ENCODE data around the gene KDM6A. TPM values are rescaled to one million over a fixed set of nuclear protein-coding genes. Genes with fewer than 3 reads are reported as not detected.

Gene KDM6A
- total RNA-seq, 1 donor from 2014 or later = 38.4 TPM

DNA sequence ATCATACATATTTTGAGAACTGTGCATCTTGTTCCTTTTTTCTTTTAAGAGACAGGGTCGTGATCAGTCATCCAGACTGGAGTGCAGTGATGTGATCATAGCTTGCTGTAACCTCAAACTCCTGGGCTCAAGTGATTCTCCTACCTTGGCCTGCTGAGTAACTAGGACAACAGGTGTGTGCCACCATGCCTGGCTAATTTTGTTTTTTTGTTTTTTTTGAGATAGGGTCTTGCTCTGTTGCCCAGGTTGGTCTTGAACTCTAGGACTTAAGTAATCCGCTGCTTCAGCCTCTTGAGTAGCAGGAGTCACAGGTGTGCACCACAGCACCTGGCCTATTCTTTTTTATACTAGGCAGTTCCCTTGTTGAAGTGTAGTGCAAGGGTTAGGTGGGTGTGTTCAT, 24.6 kb downstream of the KDM6A start:
- TF ChIP-seq, protein P1, sequence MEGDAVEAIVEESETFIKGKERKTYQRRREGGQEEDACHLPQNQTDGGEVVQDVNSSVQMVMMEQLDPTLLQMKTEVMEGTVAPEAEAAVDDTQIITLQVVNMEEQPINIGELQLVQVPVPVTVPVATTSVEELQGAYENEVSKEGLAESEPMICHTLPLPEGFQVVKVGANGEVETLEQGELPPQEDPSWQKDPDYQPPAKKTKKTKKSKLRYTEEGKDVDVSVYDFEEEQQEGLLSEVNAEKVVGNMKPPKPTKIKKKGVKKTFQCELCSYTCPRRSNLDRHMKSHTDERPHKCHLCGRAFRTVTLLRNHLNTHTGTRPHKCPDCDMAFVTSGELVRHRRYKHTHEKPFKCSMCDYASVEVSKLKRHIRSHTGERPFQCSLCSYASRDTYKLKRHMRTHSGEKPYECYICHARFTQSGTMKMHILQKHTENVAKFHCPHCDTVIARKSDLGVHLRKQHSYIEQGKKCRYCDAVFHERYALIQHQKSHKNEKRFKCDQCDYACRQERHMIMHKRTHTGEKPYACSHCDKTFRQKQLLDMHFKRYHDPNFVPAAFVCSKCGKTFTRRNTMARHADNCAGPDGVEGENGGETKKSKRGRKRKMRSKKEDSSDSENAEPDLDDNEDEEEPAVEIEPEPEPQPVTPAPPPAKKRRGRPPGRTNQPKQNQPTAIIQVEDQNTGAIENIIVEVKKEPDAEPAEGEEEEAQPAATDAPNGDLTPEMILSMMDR (IDR thresholded peaks at IDR 0.05; ENCODE audit: unreplicated experiment) = no peak

DNA sequence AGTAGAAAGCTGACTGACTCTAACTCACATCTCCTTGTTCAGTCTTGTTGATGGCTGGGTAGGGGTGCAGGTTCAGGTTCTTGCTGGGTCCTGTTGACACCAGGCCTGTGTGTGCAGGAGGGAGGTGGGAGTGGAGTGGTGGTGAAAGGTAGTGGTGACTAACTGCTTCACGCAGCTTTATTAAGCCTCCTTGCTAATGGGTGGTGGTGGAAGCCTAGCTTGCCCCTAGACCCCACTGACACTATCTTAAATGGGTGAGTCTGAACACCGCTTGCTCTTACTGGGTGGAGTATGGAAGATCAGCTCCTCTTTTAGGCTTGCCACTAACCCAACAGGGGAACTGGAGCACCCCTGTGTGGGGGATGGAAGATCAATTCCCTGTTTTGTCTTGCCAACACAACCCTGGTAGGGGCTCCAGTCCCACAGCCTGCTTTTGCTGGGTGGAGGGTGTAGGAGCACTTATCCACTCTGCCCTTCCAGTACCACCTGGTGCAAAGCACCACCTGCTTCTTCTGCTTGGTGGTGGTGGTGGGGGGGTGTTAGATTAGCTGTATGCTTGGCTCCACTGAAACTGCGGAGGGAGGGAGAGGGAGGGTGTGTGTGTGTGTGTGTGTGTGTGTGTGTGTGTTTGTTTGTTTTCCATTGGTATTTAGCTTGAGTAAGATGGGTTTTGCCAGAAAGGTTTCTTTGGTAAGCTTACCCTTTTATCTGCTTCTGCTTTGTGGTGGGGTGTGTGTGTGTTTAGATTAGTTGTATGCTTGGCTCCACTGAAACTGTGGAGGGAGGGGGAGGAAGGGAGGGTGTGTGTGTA, 25.6 kb downstream of the KDM6A start:
- H3K27ac Mint-ChIP-seq (ENCODE audit: unreplicated experiment) = no peak overlapping the region
- no peaks in the 10 kb centered on the region for H3K9me3 Mint-ChIP-seq (ENCODE audit: unreplicated experiment)
- no peak overlapping the region for H3K4me3 Mint-ChIP-seq (ENCODE audit: unreplicated experiment)
- no peaks in the 10 kb centered on the region for H3K36me3 Mint-ChIP-seq (ENCODE audit: low read depth, unreplicated experiment)
- TF ChIP-seq, protein P1 (IDR thresholded peaks at IDR 0.05; ENCODE audit: unreplicated experiment) = no peak
- peaks cover 17% of the 10 kb centered on the region for H3K4me1 Mint-ChIP-seq (ENCODE audit: unreplicated experiment)
- no peak for DNase-seq (ENCODE audit: low spot score)
- no peaks in the 10 kb centered on the region for H3K27me3 Mint-ChIP-seq (ENCODE audit: unreplicated experiment)

More for the DNA sequence above, 24.6 kb downstream of the KDM6A start:
- no peak overlapping the region for H3K4me3 Mint-ChIP-seq (ENCODE audit: unreplicated experiment)
- H3K27ac Mint-ChIP-seq (ENCODE audit: unreplicated experiment) = no peak overlapping the region
- H3K9me3 Mint-ChIP-seq (ENCODE audit: unreplicated experiment) = no peaks in the 10 kb centered on the region
- no peaks in the 10 kb centered on the region for H3K27me3 Mint-ChIP-seq (ENCODE audit: unreplicated experiment)
- H3K4me1 Mint-ChIP-seq (ENCODE audit: unreplicated experiment) = peaks cover 11% of the 10 kb centered on the region
- no peak for DNase-seq (ENCODE audit: low spot score)
- H3K36me3 Mint-ChIP-seq (ENCODE audit: low read depth, unreplicated experiment) = no peaks in the 10 kb centered on the region

DNA sequence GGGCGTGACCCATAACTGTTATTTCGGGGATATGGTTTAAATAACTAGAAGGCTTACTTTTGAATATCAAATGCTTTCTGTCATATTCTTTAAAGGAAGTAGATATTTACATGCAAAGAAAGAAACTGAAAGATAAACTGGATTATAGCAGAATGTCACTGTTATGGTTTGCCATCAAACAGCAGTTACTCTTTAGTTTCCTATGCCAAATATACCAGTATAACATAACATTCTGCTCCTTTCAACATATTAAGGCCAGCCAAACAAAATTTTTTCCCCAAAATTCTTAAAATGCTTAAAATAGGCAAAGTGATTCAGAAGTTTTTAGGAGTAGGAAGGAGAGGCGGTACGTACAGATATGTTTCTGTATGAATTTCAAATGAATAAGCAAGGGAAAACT, 27.0 kb downstream of the KDM6A start:
- Mint-ChIP-seq H3K27me3 (ENCODE audit: unreplicated experiment) (no peaks in the 10 kb centered on the region), H3K4me3 (ENCODE audit: unreplicated experiment) (no peak overlapping the region), H3K9me3 (ENCODE audit: unreplicated experiment) (no peaks in the 10 kb centered on the region), H3K27ac (ENCODE audit: unreplicated experiment) (no peak overlapping the region), H3K36me3 (ENCODE audit: low read depth, unreplicated experiment) (no peaks in the 10 kb centered on the region), H3K4me1 (ENCODE audit: unreplicated experiment) (peaks cover 30% of the 10 kb centered on the region)
- DNase-seq (ENCODE audit: low spot score) = no peak
- TF ChIP-seq, protein P1 (IDR thresholded peaks at IDR 0.05; ENCODE audit: unreplicated experiment) = no peak

DNA sequence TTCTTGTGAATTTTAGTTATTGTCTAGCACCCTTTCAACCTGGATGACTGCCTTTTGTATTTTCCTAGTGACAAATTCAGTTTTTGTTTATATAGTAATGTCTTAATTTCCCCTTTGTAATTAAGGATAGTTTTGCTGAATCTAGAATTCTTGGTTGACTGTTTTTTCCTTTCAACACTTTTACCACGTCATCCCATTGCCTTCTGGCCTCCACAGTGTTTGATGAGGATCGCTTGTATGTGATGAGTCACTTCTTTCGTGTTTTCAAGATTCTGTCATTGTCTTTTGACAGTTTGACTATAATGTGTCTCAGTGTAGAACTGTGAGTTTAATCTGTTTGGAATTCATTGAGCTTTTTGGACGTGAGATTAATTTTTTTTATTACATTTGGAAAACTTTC, 30.1 kb downstream of the KDM6A start:
- TF ChIP-seq, protein P1 (IDR thresholded peaks at IDR 0.05; ENCODE audit: unreplicated experiment) = no peak
- DNase-seq (ENCODE audit: low spot score) = no peak
- no peak overlapping the region for H3K27ac Mint-ChIP-seq (ENCODE audit: unreplicated experiment)
- no peaks in the 10 kb centered on the region for H3K36me3 Mint-ChIP-seq (ENCODE audit: low read depth, unreplicated experiment)
- peaks cover 36% of the 10 kb centered on the region for H3K4me1 Mint-ChIP-seq (ENCODE audit: unreplicated experiment)
- no peaks in the 10 kb centered on the region for H3K9me3 Mint-ChIP-seq (ENCODE audit: unreplicated experiment)
- H3K4me3 Mint-ChIP-seq (ENCODE audit: unreplicated experiment) = no peak overlapping the region
- peaks cover 2% of the 10 kb centered on the region for H3K27me3 Mint-ChIP-seq (ENCODE audit: unreplicated experiment)

DNA sequence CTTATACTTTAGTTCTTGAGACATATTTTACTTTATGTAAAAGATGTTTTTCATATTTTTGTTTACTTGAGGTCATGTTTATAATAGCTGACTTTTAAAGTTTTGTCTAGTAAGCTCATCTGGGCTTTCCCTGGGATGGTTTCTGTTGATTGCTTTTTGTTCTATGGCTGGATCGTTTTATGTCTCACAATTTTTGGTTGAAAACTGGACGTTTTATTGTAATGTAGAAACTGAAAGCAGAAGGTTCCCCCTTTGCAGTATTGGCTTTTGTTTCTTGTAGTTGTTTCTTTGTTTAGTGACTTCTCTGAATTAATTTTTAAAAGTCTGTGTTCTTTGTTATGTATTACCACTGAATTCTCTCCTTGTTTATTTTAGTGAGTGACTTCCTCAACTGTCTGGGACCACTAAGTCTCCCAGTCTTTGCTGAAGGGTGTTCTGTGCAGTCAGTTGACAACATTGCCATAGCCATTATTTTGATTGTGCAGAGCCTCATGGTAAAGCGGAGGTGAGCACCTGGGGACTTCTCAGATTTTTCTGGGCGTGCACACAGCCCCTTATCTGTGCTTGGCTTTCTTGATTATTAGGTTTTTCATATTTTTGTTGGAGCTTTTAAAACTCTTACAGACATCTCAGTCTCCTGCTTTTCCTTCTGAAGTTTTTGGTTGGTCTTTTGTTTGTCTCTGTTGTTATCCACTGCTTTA, 31.0 kb downstream of the KDM6A start:
- H3K27me3 Mint-ChIP-seq (ENCODE audit: unreplicated experiment) = peaks cover 2% of the 10 kb centered on the region

More for the DNA sequence above, 31.0 kb downstream of the KDM6A start:
- Mint-ChIP-seq H3K27ac (ENCODE audit: unreplicated experiment) (peak overlapping the region; percentile 55), H3K4me1 (ENCODE audit: unreplicated experiment) (peaks cover 33% of the 10 kb centered on the region), H3K4me3 (ENCODE audit: unreplicated experiment) (no peak overlapping the region), H3K9me3 (ENCODE audit: unreplicated experiment) (no peaks in the 10 kb centered on the region), H3K36me3 (ENCODE audit: low read depth, unreplicated experiment) (no peaks in the 10 kb centered on the region)
- DNase-seq (ENCODE audit: low spot score) = no peak
- TF ChIP-seq, protein P1 (IDR thresholded peaks at IDR 0.05; ENCODE audit: unreplicated experiment) = no peak

All from endothelial cell (in vitro differentiated cells).